GM19023 (cell line): ENCODE data around the gene BTBD18.
A peak's percentile ranks its signal among the peaks of the same experiment; 100 is the strongest.
"Not testable (repeated sequence)": the region's sequence is repeated elsewhere in the genome, so short reads cannot be mapped to it uniquely, and the experiment has no call there.

Experiments used
- ATAC-seq: cut with Tn5 transposase; IDR thresholded peaks from one replicate; pipeline ENCODE4 v1.9.1; 2021; ENCODE audit warnings: mild to moderate bottlenecking, moderate library complexity; ENCODE audit not compliant: unreplicated experiment

BTBD18 gene

DNA sequence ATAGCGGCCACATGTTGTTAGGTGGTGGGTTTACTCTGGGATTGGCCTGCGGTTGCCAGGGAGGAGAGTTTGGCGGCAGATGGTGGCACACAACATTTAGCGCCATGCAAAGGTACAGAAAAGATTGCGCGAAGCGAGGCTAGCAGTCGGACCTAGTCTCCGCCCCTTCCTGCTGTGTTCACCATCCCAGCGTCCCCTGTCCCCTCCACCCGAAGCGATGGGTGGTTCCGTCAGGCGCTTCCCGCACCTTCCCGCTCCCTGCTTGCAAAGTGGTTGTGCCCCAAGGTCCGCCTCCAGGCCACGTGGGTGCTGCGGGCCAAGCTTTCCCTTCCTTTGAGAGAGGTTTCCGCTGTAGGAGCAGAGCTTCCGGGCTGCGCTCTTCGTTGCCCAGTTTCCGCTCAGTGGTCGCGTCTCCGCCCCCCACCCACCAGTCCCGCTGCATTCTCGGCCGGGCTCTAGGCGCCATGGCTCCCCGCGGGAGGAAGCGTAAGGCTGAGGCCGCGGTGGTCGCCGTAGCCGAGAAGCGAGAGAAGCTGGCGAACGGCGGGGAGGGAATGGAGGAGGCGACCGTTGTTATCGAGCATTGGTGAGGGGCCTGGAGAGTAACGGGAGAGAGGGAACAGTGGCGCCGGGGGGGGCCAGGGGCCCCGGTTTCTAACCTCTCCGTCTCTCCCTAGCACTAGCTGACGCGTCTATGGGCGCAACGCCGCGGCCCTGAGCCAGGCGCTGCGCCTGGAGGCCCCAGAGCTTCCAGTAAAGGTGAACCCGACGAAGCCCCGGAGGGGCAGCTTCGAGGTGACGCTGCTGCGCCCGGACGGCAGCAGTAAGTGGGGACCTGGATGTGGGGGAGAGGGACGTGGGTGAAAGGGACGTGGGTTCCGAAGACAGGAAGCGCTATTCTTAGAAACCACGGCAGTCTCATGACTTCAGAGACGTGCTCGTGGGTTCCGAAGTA, 10.2 kb downstream of the BTBD18 start, which contains the start of gene SELENOH:
SELENOH (plus strand) TSS at position 360 of the 955 bp plus-strand sequence; CDS start at position 465, 105 bp downstream.
- ATAC-seq = peak; percentile 83

GRCh38 chr11:57735619-57736298, 15.9 kb downstream of the BTBD18 start:
- no peak for ATAC-seq

DNA sequence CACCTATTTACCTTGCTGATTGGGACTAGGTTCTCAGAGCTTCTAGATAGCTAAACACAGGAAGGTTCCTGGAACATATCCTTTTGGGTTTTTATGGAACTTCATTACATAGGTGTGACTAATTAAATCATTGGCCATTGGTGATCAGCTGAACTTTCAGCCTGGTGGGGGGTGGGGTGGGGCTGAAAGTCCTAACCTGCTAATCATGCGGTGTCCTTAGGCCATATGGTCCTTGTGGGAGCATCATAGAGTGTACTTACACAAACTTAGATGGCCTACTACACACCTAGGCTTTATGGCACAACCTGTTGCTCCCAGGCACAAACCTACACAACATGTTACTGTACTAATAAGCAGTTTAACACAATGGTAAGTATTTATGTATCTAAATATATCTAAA, 19.0 kb downstream of the BTBD18 start:
- no peak for ATAC-seq

GRCh38 chr11:57729479-57729878, 22.1 kb downstream of the BTBD18 start:
- ATAC-seq = no peak

DNA sequence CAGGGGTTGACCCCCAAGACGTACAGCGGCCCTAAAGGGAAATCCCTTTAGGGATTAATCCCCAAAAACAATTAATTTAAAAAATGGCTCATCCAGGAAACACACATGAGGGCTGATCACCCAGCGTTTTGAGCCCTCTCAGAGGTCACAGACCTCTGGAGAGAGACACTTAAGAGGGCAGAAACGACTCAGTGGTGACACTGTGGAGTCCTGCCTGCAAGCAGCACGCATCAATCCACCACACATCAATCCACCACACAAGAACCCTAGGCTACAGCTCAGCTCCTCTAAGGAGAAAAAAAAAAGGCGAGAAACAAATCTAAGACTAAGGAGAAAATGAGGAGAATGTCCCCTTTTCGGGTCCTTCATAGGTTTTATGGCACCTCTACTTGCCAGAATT, 22.8 kb downstream of the BTBD18 start:
- ATAC-seq = no peak

DNA sequence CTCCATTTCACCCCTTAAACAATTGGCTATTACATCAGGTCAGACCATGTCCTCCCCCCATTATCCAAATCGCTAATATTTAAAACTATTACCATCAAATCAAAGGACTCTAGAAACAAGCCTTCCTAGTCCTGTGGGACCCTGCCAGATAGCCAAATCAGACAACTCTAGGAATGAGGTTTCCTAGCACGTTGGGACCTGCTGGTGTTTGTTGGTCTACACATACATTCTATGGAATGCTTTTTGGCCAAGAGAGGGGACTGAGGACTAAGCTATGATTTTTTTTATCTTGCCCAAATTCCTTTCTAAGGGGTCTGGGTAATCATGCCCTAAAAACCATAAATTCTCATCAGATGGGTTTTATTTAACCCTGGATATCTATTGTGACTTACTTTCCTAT, 24.4 kb downstream of the BTBD18 start:
- no peak for ATAC-seq

- not testable (repeated sequence) for ATAC-seq
Observed at GRCh38 chr11:57716726-57717125, 34.9 kb downstream of the BTBD18 start.

DNA sequence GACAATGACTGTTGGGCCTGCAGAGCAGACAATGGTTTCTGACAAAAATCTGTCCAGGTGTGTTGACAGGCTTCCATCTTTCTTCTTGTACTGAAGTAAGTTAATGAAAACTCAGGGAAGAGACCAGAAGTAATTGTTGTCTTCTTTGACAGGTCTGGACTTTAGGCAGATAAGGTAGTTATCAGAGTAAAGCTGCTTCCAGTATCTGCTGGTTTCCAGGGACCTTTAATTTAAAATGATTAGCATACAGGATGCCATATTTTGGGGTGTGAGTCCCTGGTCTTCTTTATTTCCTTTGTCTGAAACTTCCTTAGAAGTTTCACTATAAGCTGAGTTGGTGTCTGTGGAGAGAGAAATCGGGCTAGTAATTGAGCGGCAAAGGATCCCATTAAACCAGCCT, 37.8 kb downstream of the BTBD18 start:
- no peak for ATAC-seq

DNA sequence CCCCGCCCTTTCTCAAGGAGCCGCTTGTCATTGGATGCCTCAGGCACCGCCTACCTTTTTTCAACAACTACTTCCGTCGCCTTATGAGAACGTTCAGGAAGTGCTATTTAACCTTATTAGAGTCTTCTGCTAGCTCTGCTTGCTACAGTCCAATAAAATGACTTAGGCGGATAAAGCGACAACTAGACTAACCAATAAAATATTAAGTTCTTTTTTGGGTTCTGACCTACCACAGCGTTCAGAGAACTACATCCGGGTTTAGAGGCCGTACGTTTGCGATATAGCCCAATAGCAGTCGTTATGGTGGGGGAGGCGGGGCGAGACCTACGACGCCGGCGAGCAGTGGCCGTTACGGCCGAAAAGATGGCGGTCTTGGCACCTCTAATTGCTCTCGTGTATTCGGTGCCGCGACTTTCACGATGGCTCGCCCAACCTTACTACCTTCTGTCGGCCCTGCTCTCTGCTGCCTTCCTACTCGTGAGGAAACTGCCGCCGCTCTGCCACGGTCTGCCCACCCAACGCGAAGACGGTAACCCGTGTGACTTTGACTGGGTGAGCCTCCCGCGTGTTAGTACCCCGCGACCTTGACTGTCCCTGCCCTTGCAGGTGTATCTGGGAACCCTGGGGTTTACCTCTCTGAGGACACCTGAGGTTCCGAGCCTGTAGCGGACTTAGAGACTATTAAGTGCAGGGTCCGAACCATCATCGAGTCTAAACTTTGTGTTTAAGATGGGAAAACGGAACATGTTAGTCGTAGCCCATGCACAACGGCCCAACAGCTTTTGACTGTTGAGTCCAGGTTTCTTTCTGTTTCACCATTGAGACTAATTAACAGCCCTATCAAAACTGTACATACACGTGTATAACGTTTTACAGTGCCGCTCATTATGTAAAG, 39.1 kb downstream of the BTBD18 start, which contains the start of gene TMX2:
TMX2 (plus strand) TSS at position 338 of the 895 bp plus-strand sequence; CDS start at position 364, 26 bp downstream.
- ATAC-seq = peak; percentile 92

GRCh38 chr11:57711414-57712255, 40.0 kb downstream of the BTBD18 start, which contains the start of gene MED19:
Gene MED19, minus strand, starts transcription at chr11:57712215. Its CDS starts 36 bp downstream, at chr11:57712179.
- ATAC-seq = peak; percentile 49

GRCh38 chr11:57709802-57710367, 41.7 kb downstream of the BTBD18 start:
- ATAC-seq = no peak

- not testable (repeated sequence) for ATAC-seq
Observed at GRCh38 chr11:57705432-57705831, 46.2 kb downstream of the BTBD18 start.

- no peak for ATAC-seq
Observed at GRCh38 chr11:57704932-57705331, 46.7 kb downstream of the BTBD18 start.

GRCh38 chr11:57703341-57703740, 48.3 kb downstream of the BTBD18 start:
- ATAC-seq = no peak

- no peak for ATAC-seq
Observed at GRCh38 chr11:57700425-57700824, 51.2 kb downstream of the BTBD18 start.

GRCh38 chr11:57699813-57700212, 51.8 kb downstream of the BTBD18 start:
- no peak for ATAC-seq

DNA sequence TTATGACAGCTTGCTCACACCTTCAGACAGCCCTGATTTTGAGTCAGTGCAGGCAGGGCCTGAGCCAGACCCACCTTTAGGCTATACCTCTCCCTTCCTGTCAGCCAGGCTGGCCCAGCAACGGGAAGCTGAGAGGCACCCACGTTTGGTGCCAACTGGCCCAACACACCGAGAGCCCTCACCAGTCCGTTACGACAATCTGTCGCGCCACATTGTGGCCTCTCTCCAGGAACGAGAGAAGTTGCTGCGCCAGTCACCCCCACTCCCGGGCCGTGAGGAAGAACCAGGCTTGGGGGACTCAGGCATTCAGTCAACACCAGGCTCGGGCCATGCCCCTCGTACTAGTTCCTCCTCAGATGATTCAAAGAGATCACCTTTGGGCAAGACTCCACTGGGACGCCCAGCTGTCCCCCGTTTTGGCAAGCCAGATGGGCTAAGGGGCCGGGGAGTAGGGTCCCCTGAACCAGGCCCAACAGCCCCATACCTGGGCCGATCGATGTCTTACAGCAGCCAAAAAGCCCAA, 52.7 kb downstream of the BTBD18 start:
- no peak for ATAC-seq
